Astrocyte (in vitro differentiated cells and primary cell): Measurements from ENCODE around the gene SLC39A5.
"Not testable (repeated sequence)": the region's sequence is repeated elsewhere in the genome, so short reads cannot be mapped to it uniquely, and the experiment has no call there.

Experiments
- CTCF ChIP-seq: IDR thresholded peaks from 2 replicates; pipeline ENCODE4 v1.5.1; 2011; ENCODE audit warnings: low read depth, mild to moderate bottlenecking, inconsistent platforms, low read length, moderate library complexity; ENCODE audit not compliant: insufficient read depth
- EZH2 ChIP-seq: IDR thresholded peaks from 2 replicates; pipeline ENCODE4 v1.6.1; 2012; ENCODE audit warnings: mild to moderate bottlenecking, low read length, inconsistent platforms; ENCODE audit not compliant: insufficient read depth

GRCh38 chr12:56196818-56197550 lies 32.9 kb upstream of the SLC39A5 start:
- not testable (repeated sequence) for TF ChIP-seq CTCF, EZH2
